AG08395 (cell line): ENCODE data around the gene WDR26.
A peak's percentile ranks its signal among the peaks of the same experiment; 100 is the strongest.
"Not testable (repeated sequence)": the region's sequence is repeated elsewhere in the genome, so short reads cannot be mapped to it uniquely, and the experiment has no call there.

Experiments
- DNase-seq: peaks from one replicate; pipeline ENCODE4 v3.0.0; 2012; ENCODE audit warnings: mixed read lengths, low spot score

WDR26 gene

DNA sequence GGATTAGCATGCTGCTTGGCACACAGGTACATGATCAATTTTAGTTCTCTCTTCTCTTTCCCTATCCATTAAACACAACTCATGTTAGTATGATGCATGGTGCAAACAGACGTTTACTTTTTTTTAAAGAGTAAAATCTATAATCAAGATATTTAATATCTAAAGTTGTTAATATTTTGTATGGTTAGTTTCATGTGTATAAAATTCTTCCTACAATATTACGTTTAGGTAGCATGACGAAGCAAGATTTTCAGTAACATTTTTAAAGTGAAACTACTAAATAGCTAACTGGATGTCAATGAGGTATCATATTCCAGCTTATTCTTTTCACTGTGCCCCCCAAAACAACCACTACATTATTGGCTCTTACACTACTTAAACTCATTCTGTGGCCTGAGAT is 41.3 kb downstream of the WDR26 start:
- DNase-seq = no peak

DNA sequence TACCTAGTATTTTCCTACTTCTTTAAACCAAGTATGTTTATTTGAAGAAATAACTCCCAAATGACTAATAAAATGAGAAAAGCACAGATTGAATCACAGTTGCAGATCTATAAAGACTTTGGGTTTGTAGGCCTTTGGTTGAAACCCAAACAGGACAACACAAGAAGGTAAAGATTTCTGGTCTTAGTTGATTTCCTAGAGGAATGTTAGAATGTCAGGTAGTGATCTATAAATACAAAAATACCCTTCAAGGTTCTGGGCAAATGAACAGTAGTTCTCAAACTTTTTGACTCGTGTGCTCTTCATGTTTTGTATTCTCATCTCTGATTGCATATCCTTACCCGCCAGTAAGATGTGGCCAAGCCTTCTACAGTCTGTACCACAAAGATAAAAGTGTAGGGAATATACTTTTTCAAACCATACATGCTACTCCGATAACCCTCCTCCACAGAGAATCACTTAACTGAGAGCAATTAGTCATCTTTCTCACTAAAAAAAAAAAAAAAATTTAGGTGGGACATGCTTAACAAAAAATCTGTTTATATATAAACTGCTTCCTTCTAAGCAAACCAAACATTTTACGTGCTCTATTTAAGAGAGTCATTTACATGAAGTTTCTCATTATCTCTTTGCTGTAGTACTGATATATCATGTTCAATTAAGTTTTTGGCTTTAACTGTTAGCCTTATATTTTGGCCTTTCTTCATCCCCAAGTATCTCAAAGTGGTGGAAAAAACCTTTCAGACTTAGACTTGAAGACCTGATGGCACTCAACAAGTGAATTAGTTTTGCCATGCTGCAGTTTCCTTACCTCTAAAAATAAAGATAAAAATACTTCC is 42.0 kb downstream of the WDR26 start:
- no peak for DNase-seq

DNA sequence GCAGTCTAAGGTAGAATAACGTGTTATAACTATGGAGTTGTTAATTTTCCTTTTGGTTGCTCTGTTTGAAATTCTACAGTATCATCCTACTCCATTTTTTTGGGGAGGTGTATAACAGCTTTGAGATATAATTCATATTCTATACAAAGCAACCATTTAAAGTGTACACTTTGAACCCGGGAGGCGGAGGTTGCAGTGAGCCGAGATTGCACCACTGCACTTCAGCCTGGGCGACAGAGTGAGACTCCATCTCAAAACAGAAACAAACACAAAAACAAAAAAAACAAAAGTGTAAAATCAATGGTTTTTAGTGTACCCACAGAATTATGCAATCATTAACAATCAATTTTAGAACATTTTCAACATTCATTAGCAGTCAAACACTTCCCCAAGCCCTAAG is 44.1 kb downstream of the WDR26 start:
- no peak for DNase-seq

DNA sequence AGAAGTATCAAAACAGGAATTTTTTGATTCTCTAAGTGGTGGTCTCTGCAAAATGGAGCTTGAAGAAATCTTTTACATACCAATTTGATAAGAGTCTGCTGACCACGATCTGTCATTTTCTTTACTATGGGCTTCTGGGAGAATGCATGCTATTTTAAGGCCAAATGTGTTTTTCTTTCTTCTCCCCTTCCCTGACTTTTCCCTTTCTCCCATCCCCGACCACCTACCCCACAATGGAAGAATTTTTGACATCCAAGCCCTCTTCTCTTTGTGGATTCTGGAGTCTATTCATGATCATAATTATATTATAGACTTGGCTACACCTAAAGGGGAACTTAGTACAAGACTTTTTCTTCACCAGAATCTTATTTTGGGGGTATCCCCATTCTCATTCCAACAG is 46.7 kb downstream of the WDR26 start:
- no peak for DNase-seq

DNA sequence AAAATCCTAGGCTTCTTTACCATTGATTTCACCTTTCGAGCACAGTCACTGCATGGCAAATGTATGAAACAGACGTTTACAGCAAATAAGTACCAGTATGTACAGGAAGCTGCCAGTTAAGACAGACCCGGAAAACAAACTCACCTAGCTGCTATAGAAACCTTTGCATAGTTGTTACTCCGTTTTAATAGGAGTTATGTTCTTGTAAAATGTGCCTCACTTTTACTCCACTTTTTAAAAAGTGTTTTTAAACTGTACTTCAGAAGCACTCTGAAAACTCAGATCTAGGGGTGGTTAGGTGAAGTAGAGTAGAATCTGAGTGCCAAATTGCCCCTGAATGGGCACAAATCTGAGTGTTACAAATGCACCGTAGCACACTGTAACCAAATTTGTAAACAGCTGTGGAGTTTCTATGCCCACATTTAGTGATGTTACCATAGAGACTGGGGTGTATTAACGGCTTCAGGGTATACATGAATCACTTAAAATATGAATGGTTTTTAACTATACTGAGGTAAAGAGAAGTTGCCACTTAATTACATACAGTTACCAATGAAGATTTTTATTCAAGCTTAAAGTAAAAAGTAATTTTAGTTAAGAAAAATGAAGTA is 47.2 kb downstream of the WDR26 start:
- DNase-seq = no peak

DNA sequence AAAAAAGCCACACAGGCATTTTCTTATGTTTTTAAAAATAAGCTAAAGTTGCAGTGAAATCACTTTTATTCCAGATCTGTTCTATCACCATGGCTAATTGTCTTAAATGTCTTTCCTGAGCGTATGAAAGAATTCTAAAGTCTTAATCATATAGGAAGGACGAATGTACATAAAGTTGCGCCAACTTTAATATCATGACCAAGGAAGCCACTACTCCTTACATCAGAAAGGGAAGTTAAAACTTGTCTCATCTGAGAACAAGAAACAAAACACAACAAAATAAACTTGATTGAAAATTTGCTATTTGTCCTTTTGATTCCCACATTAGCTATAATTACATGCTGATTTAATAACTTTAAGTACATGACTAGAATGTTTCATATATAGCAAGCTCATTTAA is 51.4 kb downstream of the WDR26 start:
- DNase-seq = no peak

DNA sequence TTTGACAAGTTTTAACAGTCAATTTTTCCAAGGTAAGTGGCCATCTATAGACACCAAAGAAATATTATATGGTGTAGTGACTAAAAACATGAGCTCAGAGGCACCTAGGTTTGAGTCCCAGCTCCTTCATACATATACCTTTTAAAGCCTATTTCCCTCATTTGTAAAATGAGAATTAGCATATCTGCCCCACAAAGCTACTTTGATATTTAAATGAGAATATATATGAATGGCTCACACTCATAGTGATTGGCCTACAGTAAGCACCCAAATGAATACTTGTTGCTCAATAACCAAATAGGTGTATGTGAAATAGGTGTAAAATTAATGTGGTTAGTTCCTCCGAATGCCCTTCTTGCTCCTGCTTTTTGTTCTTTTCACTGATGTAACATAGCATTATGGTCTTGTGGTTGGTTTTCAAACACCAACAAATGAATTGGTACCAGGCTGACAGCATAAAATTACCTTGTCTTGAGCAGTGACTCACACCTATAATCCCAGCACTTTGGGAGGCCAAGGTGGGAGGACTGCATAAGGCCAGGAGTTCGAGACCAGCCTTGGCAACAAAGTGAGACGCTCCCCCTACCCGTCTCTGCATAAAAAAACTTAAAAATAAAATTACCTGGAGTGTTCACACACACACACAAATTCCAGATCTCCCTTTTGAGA is 52.6 kb downstream of the WDR26 start:
- no peak for DNase-seq

DNA sequence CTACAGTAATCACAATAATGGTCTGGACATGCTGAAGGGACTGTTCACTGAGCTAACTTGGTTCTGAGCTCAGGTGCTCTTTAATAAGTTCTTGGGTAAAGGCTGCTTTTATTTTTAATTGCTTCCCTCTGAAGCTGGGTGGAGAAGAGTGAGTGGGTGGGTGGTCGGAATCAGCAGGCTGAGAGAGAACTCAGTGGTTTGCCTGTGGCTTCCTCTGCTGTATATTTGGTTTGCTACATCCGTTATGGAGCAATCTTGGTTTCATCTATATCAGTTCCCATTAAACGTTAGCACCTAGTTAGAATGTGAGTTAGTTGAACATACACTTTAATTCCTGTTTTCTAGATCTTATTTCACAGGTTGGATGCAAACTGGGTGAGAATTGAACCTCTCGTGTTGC is 54.6 kb downstream of the WDR26 start:
- no peak for DNase-seq

DNA sequence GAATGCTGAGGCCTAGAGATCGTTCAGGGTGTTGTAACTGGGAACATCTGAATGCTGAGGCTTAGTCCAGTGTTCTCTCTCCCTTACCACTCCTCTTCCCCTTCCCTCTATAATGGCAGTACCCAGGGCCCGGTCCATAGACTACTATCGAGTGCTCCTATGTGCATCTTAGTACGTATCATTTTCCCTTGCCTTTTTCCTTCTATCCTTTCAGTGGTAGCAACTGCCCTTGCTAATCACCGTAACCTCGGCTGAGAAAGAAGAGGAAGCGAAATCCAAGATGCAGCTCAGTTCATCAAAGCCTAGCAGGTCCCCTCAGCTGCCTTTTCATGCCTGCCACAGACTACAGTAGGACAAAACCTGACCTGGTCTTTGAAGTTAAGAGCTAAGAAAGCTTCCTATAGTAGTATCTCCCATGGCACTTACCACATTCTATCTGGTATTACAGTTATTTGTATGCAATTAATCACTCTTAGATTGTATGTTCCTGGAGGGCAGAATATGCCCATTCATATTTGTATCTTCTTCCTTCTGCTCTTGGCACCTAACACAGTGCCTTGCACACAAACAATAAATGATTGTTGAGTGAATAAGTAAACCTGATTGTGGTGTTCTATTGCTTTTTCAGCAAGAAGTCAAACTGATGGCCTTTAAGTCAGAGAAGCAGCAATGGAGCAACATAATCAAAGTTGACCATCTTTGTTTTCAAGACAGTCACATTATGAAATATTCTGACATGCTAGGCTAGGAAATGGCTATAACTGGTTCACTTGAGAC is 55.6 kb downstream of the WDR26 start:
- DNase-seq = no peak

DNA sequence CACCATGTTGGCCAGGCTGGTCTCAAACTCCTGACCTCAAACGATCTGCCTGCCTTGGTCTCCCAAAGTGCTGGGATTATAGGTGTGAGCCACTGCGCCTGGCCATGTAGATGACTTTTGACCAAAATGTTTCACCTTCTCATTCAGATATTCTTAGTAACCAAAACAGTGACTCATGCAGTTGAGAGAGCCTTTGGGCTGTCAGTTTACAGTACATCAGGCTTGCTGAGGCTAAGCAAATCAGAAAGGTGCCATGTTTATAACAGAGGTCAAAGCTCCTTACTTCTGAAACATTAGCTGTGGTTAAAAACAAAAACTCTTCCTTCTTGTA is 57.0 kb downstream of the WDR26 start:
- peak; percentile 41 for DNase-seq

DNA sequence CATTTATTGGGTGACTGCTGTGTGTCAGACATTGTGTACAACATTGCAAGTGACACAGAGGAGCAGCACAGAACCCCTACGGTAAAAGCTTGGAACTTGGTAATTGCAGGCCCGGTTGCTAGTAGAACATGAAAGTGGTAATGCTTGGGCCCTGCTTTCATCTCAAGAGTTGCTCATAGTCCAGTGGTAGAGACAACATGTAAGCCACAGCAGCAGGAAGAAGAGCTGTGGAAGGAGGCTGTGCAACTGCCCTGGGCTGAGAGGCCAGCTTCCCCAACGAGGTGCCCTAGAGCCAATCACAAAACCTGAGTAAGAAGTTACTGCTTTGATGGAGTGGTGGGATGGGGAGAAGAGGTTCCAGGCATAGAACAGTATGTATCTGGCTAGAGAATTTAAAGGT is 59.5 kb downstream of the WDR26 start:
- DNase-seq = no peak

DNA sequence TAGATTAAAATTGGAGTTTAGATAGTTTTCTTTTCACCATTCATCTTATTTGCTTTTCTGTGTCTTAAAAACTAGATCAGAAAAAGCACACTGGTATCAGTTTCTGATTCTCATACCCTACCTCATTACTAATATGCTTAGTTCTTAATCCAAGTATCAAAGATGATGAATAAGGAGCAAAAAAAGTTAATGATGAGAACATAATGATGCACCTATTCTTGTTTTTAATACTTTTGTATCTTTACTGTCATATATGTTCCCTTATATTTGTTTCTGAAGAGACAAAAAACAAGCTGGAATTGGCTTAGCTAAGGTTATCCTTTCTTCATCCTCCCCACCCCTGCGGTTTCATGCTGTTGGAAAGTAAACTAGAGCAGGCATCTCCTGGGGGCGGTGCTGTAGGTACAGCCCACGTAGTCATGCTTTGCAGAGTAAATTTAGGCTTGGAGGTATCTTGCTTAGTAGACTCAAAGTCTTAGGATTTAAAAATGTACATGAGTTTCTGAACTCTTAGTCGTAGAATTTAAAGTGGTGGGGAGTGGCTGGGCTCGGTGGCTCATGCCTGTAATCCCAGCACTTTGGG is 61.5 kb downstream of the WDR26 start:
- no peak for DNase-seq

DNA sequence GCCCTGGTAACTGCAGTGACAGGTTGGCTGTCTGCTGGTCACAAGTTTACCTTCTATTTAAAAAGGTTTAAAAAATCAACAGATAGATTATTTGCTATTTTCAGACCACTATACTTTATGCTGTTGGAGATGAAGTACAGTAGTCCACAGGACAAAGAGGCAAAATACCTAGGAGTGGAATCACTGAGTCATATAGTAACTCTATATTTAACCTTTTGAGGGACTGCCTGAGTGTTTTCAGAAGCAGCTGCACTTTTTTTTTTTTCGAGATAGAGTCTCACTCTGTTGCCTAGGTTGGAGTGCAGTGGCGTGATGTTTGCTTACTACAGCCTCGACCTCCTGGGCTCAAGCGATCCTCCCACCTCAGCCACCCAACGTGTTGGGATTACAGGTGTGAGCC is 66.2 kb downstream of the WDR26 start:
- no peak for DNase-seq

DNA sequence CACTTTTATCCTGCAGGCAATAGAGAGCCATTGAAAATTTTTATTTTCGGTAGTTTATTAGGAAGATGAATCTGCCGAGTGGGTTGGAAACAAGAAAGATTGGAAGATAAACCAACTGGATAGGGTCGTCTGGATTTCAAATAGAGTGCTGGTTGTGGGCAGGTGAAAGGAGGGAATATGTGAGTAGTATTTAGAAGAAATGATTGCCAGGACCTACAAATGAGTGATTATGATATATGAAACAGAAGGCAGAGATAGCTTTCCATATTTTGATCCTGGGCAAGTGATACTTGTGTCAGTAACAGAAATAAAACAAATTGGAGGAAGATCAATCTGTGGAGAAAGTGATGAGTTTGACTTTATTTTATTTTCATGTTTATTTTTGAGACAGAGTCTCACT is 75.4 kb downstream of the WDR26 start:
- DNase-seq = no peak

DNA sequence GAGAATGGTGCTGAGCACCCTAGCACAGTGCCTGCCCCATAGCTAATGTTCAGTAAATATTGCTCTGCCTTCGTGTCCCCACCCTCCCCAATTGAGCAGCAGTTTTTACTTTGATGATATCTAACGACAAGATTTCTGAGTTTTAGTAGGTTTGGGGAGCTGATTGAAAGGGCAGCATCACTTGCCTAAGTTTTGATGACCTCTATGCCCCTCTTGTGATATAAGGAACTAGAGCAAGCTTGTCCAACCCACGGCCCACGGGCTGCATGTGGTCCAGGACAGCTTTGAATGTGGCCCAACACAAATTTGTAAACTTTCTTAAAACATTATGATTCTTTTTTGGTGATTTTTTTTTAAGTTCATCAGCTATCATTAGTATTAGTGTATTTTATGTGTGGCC is 76.4 kb downstream of the WDR26 start:
- no peak for DNase-seq

DNA sequence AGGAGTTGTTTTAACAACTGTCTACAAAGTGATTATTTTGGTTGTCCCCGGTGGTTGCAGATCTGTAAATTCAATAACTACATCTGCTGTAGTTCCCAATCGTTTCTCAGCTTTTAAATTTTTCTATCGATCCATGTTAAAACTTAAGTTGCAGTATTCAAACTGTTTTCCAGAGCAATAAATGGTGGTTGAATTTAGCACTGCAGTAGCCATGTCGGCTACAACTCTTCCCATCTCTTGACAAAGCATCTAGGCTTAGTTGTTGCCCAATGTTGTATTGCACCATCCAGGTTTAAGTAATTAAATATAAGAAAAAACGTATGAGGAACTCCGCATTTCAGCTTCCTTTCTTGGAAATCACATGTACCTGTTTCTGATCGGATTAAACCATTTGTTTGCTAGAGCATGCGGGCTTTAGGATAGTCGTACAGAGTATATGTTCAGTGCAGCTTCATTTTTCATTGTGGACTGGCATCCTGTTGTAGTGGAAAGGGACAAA is 76.9 kb downstream of the WDR26 start:
- peak; percentile 61 for DNase-seq

DNA sequence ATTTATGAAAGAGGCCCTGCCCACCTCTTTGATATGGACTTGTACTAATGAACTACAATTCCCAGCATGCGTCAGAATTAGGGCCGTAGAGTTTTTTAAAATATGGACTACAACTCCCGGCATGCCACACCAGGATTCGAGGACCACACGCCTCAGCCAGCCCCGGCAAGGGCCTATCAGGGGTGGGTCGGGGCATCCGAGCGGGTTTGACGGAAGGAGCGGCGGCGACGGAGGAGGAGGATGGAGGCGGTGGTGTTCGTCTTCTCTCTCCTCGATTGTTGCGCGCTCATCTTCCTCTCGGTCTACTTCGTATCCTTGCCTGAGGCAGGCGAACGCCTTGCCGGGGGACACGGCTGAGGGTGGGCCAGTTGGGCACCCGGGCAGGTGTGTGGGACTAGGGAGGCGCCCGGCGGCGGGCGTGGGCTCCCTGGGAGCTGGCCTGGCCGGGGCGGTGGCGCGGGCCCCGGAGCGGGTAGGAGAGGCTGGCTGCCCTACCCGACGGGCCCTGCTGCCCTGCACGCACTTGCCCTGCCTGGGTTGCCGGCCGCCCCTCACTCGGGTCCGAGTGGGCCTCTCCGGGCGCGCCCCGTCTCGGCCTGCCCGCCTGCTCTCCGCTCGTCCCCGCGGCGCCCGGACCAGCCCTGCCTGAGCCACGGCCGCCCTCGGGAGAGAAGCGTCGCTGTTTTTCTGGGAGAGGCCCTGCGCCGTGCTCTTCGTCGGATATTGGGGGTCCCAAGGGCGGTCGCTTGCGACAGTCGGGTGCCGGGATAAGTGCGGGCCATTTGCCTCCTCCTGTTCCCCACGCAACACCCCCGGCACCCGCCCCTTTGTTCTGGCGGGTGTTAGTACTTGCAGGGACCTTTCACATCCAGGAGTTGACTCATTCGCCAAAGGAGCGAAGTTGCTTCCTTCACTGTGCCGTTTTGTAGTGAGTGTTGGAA is 77.6 kb downstream of the WDR26 start, which contains the start of gene CNIH4:
Gene CNIH4 (plus strand): TSS at position 195 of the 941 bp plus-strand sequence. CDS start 46 bp downstream, at position 241.
- peak; percentile 95 for DNase-seq

DNA sequence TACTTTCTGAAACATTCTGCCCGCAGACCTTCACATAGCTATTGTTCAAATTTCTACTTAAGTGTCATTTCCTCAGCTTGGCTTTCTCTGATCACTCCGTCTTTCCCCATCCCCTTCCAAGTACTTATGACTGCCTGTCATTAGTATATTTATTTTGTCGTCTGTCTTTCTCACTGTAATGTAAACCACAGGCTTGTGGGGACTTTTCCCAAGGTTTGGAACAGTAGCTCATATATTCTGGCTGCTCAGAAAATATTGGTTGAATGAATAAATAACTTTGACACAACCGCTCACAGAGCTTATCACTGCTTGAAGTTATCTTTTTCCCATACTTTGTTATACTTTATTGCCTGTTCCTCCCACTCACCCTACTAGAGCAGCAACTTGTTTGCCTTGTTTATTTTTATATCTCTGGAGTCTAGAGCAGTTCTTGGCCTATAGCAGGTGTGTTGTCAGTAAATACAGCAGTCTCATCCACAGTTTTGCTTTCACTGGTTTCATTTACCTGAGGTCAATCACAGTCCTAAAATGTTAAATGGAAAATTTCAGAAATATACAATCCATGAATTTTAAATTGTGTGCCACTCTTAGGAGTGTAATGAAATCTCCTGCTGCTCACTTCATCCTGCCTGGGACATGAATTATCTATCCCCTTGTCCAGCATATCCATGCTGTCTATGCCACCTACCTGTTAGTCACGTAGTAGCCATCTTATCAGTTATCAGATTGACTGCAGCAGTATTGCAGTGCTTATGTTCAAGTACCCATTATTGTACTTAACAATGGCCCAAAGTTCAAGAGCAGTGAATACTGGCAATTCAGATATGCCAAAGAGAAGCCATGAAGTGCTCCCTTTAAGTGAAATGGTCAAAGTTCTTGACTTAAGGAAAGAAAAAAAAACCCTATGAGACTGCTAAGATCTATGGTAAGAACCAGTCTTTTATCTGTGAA is 80.3 kb downstream of the WDR26 start:
- DNase-seq = no peak

DNA sequence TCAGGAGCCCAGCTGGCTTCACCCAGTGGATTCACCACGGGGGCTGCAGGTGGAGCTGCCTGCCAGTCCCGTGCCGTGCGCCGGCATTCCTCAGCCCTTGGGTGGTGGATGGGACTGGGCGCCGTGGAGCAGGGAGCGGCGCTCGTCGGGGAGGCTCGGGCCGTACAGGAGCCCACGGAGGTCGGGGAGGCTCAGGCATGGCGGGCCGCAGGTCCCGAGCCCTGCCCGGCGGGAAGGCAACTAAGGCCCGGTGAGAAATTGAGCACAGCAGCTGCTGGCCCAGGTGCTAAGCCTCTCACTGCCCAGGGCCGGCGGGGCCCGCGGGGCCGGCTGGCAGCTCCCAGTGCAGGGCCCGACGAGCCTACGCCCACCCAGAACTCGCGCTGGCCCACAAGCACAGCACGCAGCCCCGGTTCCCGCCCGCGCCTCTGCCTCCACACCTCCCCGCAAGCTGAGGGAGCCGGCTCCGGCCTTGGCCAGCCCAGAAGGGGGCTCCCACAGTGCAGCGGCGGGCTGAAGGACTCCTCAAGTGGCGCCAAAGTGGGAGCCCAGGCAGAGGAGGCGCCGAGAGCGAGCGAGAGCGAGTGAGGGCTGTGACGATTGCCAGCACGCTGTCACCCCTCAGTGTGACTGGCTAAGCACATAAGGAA is 82.0 kb downstream of the WDR26 start:
- DNase-seq = not testable (repeated sequence)
